Fibroblast of lung (primary cell): Measurements from ENCODE around the gene ADAMTS5. TPM values are rescaled to one million over a fixed set of nuclear protein-coding genes. Genes with fewer than 3 reads are reported as not detected.

Source experiments
- DNase-seq, 2 donors: peaks; one replicate each; pipeline versions ENCODE4 v3.0.0 to v3.0.0-alpha.2; 2010; ENCODE audit warnings: low read depth in 2 of 2
- H2AFZ ChIP-seq: 2 replicates; pipeline ENCODE4 v1.5.1; 2012; ENCODE audit warnings: low read length, control low read depth, inconsistent platforms
- H3K27ac ChIP-seq: 2 replicates; pipeline ENCODE4 v1.5.1; 2011; ENCODE audit warnings: low read length, control low read depth; ENCODE audit not compliant: insufficient read depth
- H3K27me3 ChIP-seq: 2 replicates; pipeline ENCODE4 v1.5.1; 2011; ENCODE audit warnings: mild to moderate bottlenecking, low read length; ENCODE audit not compliant: control insufficient read depth, insufficient read depth
- H3K36me3 ChIP-seq: 2 replicates; pipeline ENCODE4 v1.5.1; 2011; ENCODE audit warnings: low read length; ENCODE audit not compliant: control insufficient read depth, insufficient read depth
- H3K4me1 ChIP-seq: 2 replicates; pipeline ENCODE4 v1.5.1; 2011; ENCODE audit warnings: low read length; ENCODE audit not compliant: control insufficient read depth, insufficient read depth; ENCODE audit errors: extremely low read depth
- H3K4me2 ChIP-seq: 2 replicates; pipeline ENCODE4 v1.5.1; 2011; ENCODE audit warnings: low read length, control low read depth; ENCODE audit not compliant: insufficient read depth; ENCODE audit errors: extremely low read depth
- H3K4me3 ChIP-seq, 4 experiments: fragments of 200-600 bp in 1 of 4; sonication (generic) in 1 of 4; replicated peaks in 1 of 4; 2 replicates each; pipeline ENCODE4 v1.5.1; 2011 to 2016; ENCODE audit warnings: low read length in 4 of 4, low read depth in 3 of 4, mild to moderate bottlenecking in 3 of 4, control low read depth in 2 of 4, inconsistent platforms in 1 of 4, mixed read lengths in 1 of 4; ENCODE audit not compliant: insufficient read depth in 1 of 4; ENCODE audit errors: control extremely low read depth in 1 of 4
- H3K79me2 ChIP-seq: 2 replicates; pipeline ENCODE4 v1.5.1; 2012; ENCODE audit warnings: mild to moderate bottlenecking, low read length, inconsistent platforms; ENCODE audit not compliant: control insufficient read depth, insufficient read depth
- H3K9ac ChIP-seq: 2 replicates; pipeline ENCODE4 v1.5.1; 2011; ENCODE audit warnings: mild to moderate bottlenecking, low read length, control low read depth; ENCODE audit not compliant: insufficient read depth
- H3K9me3 ChIP-seq: 2 replicates; pipeline ENCODE4 v1.5.1; 2012; ENCODE audit warnings: low read depth, low read length; ENCODE audit not compliant: control insufficient read depth, insufficient read depth
- H4K20me1 ChIP-seq: 2 replicates; pipeline ENCODE4 v1.5.1; 2011; ENCODE audit warnings: low read length; ENCODE audit not compliant: control insufficient read depth, insufficient read depth; ENCODE audit errors: extremely low read depth
- EZH2 ChIP-seq: IDR thresholded peaks from 2 replicates; pipeline ENCODE4 v1.5.1; 2012; ENCODE audit warnings: low read length, control low read depth, mild to moderate bottlenecking; ENCODE audit errors: missing control alignments
- polyA plus RNA-seq, 2 donors: library from polyadenylated mRNA; depleted of rRNA in 1 of 2; stranded (reverse) in 1 of 2; unstranded in 1 of 2; fragments of >200 nt; gene quantifications; 2 replicates each; pipeline ENCODE4 v1.2.1, GENCODE V29; 2011 to 2012; ENCODE audit warnings: missing spikeins in 1 of 2
- total RNA-seq: library from RNA; depleted of rRNA; stranded (reverse); fragments of >200 nt; gene quantifications from 2 replicates; pipeline ENCODE4 v1.2.1, GENCODE V29; 2014
- TF ChIP-seq, protein P1 (sequence below), 2 donors: IDR thresholded peaks in 1 of 2; conservative IDR thresholded peaks in 1 of 2; 1 replicate in 1 of 2; 2 replicates in 1 of 2; pipeline ENCODE4 v1.5.1; 2011 to 2012; ENCODE audit warnings: low read length in 2 of 2, control low read depth in 1 of 2, inconsistent platforms in 1 of 2, low read depth in 1 of 2, mild to moderate bottlenecking in 1 of 2

The ADAMTS5 gene
- total and polyA plus RNA-seq, 2 donors (not counting 1 experiment from before 2014, with no cell fraction given): 4.3 to 12.2 TPM

DNA sequence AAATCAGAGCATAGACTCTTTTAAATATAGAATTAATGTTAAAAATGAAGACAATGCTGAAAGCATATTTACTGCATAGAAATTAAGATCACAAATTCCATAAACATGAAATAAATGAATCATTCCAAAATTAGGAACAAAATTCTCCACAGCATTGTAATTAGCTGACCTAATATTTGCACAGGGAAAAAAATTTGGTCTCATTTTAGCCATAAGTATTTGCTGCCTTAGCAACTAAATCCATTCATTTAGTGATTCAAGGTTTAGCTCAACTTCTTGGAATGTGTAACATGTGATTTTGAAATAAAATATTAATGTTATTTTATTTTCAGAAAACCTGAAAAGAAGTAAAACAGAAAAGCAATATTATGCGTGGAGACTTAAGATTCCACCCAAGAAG, 25.5 kb downstream of the ADAMTS5 start:
- no peak overlapping the region for H3K4me2 ChIP-seq
- H4K20me1 ChIP-seq: no peaks in the 10 kb centered on the region
- no peaks in the 10 kb centered on the region for H3K79me2 ChIP-seq
- H3K27me3 ChIP-seq: no peaks in the 10 kb centered on the region
- no peaks in the 10 kb centered on the region for H3K9me3 ChIP-seq
- no peak overlapping the region for H3K4me3 ChIP-seq
- H3K36me3 ChIP-seq: no peaks in the 10 kb centered on the region
- peaks cover 3% of the 10 kb centered on the region for H3K4me1 ChIP-seq
- no peak overlapping the region for H3K27ac ChIP-seq
- DNase-seq: peak in 1 of 2 donors; percentile 17
- no peak overlapping the region for H2AFZ ChIP-seq
- TF ChIP-seq, protein P1, sequence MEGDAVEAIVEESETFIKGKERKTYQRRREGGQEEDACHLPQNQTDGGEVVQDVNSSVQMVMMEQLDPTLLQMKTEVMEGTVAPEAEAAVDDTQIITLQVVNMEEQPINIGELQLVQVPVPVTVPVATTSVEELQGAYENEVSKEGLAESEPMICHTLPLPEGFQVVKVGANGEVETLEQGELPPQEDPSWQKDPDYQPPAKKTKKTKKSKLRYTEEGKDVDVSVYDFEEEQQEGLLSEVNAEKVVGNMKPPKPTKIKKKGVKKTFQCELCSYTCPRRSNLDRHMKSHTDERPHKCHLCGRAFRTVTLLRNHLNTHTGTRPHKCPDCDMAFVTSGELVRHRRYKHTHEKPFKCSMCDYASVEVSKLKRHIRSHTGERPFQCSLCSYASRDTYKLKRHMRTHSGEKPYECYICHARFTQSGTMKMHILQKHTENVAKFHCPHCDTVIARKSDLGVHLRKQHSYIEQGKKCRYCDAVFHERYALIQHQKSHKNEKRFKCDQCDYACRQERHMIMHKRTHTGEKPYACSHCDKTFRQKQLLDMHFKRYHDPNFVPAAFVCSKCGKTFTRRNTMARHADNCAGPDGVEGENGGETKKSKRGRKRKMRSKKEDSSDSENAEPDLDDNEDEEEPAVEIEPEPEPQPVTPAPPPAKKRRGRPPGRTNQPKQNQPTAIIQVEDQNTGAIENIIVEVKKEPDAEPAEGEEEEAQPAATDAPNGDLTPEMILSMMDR (conservative IDR thresholded peaks at IDR 0.05 in 1 of 2, IDR thresholded peaks at IDR 0.05 in 1 of 2; ENCODE audit: low read depth in 1 of 2, low read length in 2 of 2): no peak
- TF ChIP-seq EZH2: no peak
- H3K9ac ChIP-seq: no peak overlapping the region

DNA sequence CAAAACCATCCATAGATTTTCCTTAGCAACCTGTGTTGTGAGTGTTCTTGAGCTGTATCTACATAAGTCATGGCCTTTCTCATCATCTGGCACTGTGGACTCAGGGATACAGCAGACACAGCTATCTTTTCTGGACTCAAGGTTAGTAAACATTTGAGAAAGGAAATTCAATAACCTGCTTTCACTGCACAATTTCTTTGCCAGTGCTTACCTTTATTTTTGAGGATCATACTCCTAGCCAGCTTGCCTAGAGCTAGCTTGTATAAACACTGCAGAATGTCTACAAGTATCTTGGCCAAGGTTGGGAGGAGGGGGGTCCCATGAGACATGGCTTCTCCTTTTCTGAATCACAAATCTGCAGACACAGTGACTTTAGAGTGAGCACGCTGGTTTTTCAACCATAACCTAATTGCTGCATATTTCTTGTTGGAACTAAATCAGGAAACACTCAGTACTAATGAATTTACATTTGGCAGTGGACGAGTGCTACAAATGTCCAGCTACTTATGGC, 27.2 kb downstream of the ADAMTS5 start:
- H3K9me3 ChIP-seq: no peaks in the 10 kb centered on the region
- H3K4me1 ChIP-seq: peaks cover 2% of the 10 kb centered on the region
- TF ChIP-seq EZH2: no peak
- TF ChIP-seq, protein P1 (conservative IDR thresholded peaks at IDR 0.05 in 1 of 2, IDR thresholded peaks at IDR 0.05 in 1 of 2; ENCODE audit: low read depth in 1 of 2, low read length in 2 of 2): no peak
- no peaks in the 10 kb centered on the region for H4K20me1 ChIP-seq
- peak overlapping the region; percentile 35 for H3K27ac ChIP-seq
- no peaks in the 10 kb centered on the region for H3K36me3 ChIP-seq
- no peaks in the 10 kb centered on the region for H3K27me3 ChIP-seq
- H3K9ac ChIP-seq: no peak overlapping the region
- DNase-seq: peak; percentile 50 to 74
- no peak overlapping the region for H2AFZ ChIP-seq
- no peaks in the 10 kb centered on the region for H3K79me2 ChIP-seq
- no peak overlapping the region for H3K4me3 ChIP-seq
- peak overlapping the region; percentile 46 for H3K4me2 ChIP-seq

DNA sequence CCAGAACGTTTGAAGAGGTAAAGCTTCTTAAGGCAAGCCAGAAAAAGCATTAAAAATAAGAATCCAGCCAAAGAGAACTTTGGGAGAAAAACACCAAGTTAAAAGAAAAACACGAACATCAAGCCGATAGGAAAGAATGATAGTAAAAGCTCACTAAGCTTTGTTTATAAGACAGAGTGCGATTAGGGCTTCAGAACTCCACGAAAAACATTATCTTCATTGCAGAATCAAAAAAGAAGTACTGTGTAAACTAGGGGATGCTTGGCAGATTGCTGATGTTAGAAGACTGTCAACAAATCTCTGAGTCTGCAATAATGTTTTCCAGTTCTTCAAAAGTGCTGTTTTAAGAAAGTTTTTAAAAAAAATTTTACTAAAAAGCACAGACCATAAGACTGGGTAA, 30.2 kb downstream of the ADAMTS5 start:
- peak overlapping the region; percentile 3 for H2AFZ ChIP-seq
- peaks cover 2% of the 10 kb centered on the region for H3K4me1 ChIP-seq
- H3K4me2 ChIP-seq: no peak overlapping the region
- H3K4me3 ChIP-seq: peak overlapping the region in 1 of 4 experiments; percentile 10
- TF ChIP-seq, protein P1 (conservative IDR thresholded peaks at IDR 0.05 in 1 of 2, IDR thresholded peaks at IDR 0.05 in 1 of 2; ENCODE audit: low read depth in 1 of 2, low read length in 2 of 2): no peak
- no peak for TF ChIP-seq EZH2
- no peaks in the 10 kb centered on the region for H3K9me3 ChIP-seq
- no peaks in the 10 kb centered on the region for H4K20me1 ChIP-seq
- H3K9ac ChIP-seq: no peak overlapping the region
- no peaks in the 10 kb centered on the region for H3K79me2 ChIP-seq
- H3K36me3 ChIP-seq: no peaks in the 10 kb centered on the region
- no peak overlapping the region for H3K27ac ChIP-seq
- H3K27me3 ChIP-seq: no peaks in the 10 kb centered on the region
- peak in 1 of 2 donors; percentile 18 for DNase-seq
